ENCODE data around the gene TAMALIN. TPM values are rescaled to one million over a fixed set of nuclear protein-coding genes. Genes with fewer than 3 reads are reported as not detected.
A peak's percentile ranks its signal among the peaks of the same experiment; 100 is the strongest.

The TAMALIN gene
- polyA plus RNA-seq, 2 of the 4 experiments (the other 2 are of a cell fraction): 0.30 to 0.35 TPM

- TF ChIP-seq MAFK (IDR thresholded peaks at IDR 0.05; ENCODE audit: partially characterized antibody) (peak; percentile 73), ESRRA (IDR thresholded peaks at IDR 0.05; ENCODE audit: borderline replicate concordance, low read length) (no peak), SREBF2 (IDR thresholded peaks at IDR 0.05) (no peak), MAZ (IDR thresholded peaks at IDR 0.05; ENCODE audit: borderline replicate concordance, low read depth, low read length) (no peak)
- H3K9me3 ChIP-seq: no peaks in the 10 kb centered on the region
- no peak overlapping the region for H3K4me3 ChIP-seq
- WGBS (ENCODE audit: missing lambda C conversion rate): 73% methylated on average over 10 of the region's 10 CpGs
- no peak overlapping the region for H3K4me2 ChIP-seq
- H3K4me1 ChIP-seq: peaks cover 24% of the 10 kb centered on the region
- ATAC-seq (no peak), FAIRE-seq (no peak), DNase-seq (ENCODE audit: low read depth in 1 of 2, low spot score in 1 of 2) (no peak)
- no peak overlapping the region for H3K27ac ChIP-seq
- ChIA-PET POLR2A (no interaction called here), CTCF (interaction anchor here (0.7 to 34.6 kb wide), 22 partner anchors 10 to 136 kb away, joined by 3 to 1544 read pairs (median 4); partner anchors contain the start of genes ACVRL1 and TAMALIN)
Measured at GRCh38 chr12:51980809-51981127, 26.0 kb upstream of the TAMALIN start.

GRCh38 chr12:51984657-51985056, 22.1 kb upstream of the TAMALIN start:
- H3K9me3 ChIP-seq: no peaks in the 10 kb centered on the region
- WGBS (ENCODE audit: missing lambda C conversion rate): 72% methylated on average over 6 of the region's 6 CpGs
- CTCF ChIA-PET: interaction anchor here (1.0 to 34.6 kb wide), 7 partner anchors 6 to 137 kb away, joined by 3 to 1544 read pairs (median 5); partner anchors contain the start of gene TAMALIN
- POLR2A ChIA-PET: no interaction called here
- no peak overlapping the region for H3K27ac ChIP-seq
- H3K4me1 ChIP-seq: no peaks in the 10 kb centered on the region
- TF ChIP-seq ZSCAN20 (CRISPR knock-in tag; IDR thresholded peaks at IDR 0.05) (no peak), GATA3 (IDR thresholded peaks at IDR 0.05; ENCODE audit: borderline replicate concordance) (no peak), MAZ (IDR thresholded peaks at IDR 0.05; ENCODE audit: borderline replicate concordance, low read depth, low read length) (no peak), EHMT2 (IDR thresholded peaks at IDR 0.05; ENCODE audit: low read depth) (no peak), HOXB5 (CRISPR knock-in tag; IDR thresholded peaks at IDR 0.05) (no peak), EHF (CRISPR knock-in tag; IDR thresholded peaks at IDR 0.05) (no peak), RARB (CRISPR knock-in tag; IDR thresholded peaks at IDR 0.05) (no peak), HEYL (CRISPR knock-in tag; IDR thresholded peaks at IDR 0.05) (no peak), POLR2A (IDR thresholded peaks at IDR 0.05; ENCODE audit: low read length) (no peak), BHLHE40 (IDR thresholded peaks at IDR 0.05; ENCODE audit: low read depth, low read length) (no peak)
- FAIRE-seq (no peak), DNase-seq (ENCODE audit: low read depth in 1 of 2, low spot score in 1 of 2) (no peak), ATAC-seq (no peak)
- H3K4me2 ChIP-seq: no peak overlapping the region
- no peak overlapping the region for H3K4me3 ChIP-seq

- 83% methylated on average over 9 of the region's 9 CpGs for WGBS (ENCODE audit: missing lambda C conversion rate)
- H3K4me3 ChIP-seq: no peak overlapping the region
- H3K9me3 ChIP-seq: no peaks in the 10 kb centered on the region
- FAIRE-seq (no peak), ATAC-seq (no peak), DNase-seq (ENCODE audit: low read depth in 1 of 2, low spot score in 1 of 2) (no peak)
- POLR2A ChIA-PET: no interaction called here
- TF ChIP-seq EHMT2 (IDR thresholded peaks at IDR 0.05; ENCODE audit: low read depth): no peak
- TF ChIP-seq NFE2L2 (conservative IDR thresholded peaks at IDR 0.05; ENCODE audit: low read length): no peak
- no peak for TF ChIP-seq NPAS2 (CRISPR knock-in tag; IDR thresholded peaks at IDR 0.05; ENCODE audit: borderline replicate concordance)
- TF ChIP-seq JUN (IDR thresholded peaks at IDR 0.05): no peak
- no peak for TF ChIP-seq ZFP36 (IDR thresholded peaks at IDR 0.05; ENCODE audit: borderline replicate concordance, partially characterized antibody)
- TF ChIP-seq ESRRA (IDR thresholded peaks at IDR 0.05; ENCODE audit: borderline replicate concordance, low read length): no peak
- no peak for TF ChIP-seq RFX5 (IDR thresholded peaks at IDR 0.05)
- no peak for TF ChIP-seq POLR2AphosphoS2 (conservative IDR thresholded peaks at IDR 0.05; ENCODE audit: low read length)
- TF ChIP-seq HOXB5 (CRISPR knock-in tag; IDR thresholded peaks at IDR 0.05): no peak
- TF ChIP-seq TFCP2L1 (CRISPR knock-in tag; IDR thresholded peaks at IDR 0.05): no peak
- TF ChIP-seq ATOH8 (CRISPR knock-in tag; IDR thresholded peaks at IDR 0.05; ENCODE audit: low read depth): no peak
- no peak for TF ChIP-seq CTCF (IDR thresholded peaks at IDR 0.05)
- no peak for TF ChIP-seq PHF8 (IDR thresholded peaks at IDR 0.05; ENCODE audit: borderline replicate concordance, low read depth)
- TF ChIP-seq TP53 (CRISPR knock-in tag; IDR thresholded peaks at IDR 0.05): no peak
- TF ChIP-seq CBX8 (IDR thresholded peaks at IDR 0.05): no peak
- TF ChIP-seq CHD2 (IDR thresholded peaks at IDR 0.05; ENCODE audit: low read length, partially characterized antibody): no peak
- H3K4me1 ChIP-seq: no peaks in the 10 kb centered on the region
- CTCF ChIA-PET: interaction anchor here (1.1 to 34.6 kb wide), 5 partner anchors 6 to 136 kb away, joined by 3 to 1544 read pairs (median 13); partner anchors contain the start of gene TAMALIN
- H3K27ac ChIP-seq: no peak overlapping the region
- no peak overlapping the region for H3K4me2 ChIP-seq
Measured at GRCh38 chr12:51985154-51985835, 21.5 kb upstream of the TAMALIN start.
